Spleen (tissue), 7 donors: Measurements from ENCODE around the gene ARHGEF40.

Source experiments
- POLR2AphosphoS5 ChIP-seq, 3 donors: sonication (generic); formaldehyde crosslinking; IDR thresholded peaks; one replicate each; pipeline ENCODE4 v1.5.1; 2017; ENCODE audit warnings: antibody characterized with exemption in 3 of 3
- TF ChIP-seq, protein P1 (sequence below), 11 experiments: fragments of 200-600 bp in 7 of 11; fragments of 450-650 bp in 4 of 11; sonication (generic) in 4 of 11; IDR thresholded peaks in 8 of 11; conservative IDR thresholded peaks in 3 of 11; 1 replicate in 7 of 11; 2 replicates in 4 of 11; pipeline versions ENCODE4 v1.4.0 to v1.8.0; 2016 to 2021; ENCODE audit warnings: antibody characterized with exemption in 11 of 11, inconsistent platforms in 4 of 11, mild to moderate bottlenecking in 1 of 11
- donor health status: DM: no; HTN: no; CAD: no; lungs with moderate emphysema.
- donor health status: DM: no; HTN: no; CAD: no.
- donor health status: DM: no; HTN: no; CAD: no.

DNA sequence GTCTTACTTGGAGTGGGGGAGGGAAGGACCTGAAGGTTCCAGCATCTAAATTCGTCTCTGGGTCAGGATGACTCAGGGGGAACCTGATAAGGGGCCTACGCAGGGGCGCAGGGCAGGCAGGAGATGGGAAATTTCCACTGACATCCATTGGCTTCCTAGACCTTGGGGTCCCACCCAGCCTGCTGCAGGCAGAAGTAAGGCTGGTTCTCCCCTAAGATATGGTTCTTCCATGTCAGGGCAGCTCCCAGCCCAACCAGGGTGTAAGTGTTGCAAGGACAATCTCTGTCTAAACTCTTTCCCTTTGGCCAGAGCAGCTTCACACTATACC, 43.2 kb upstream of the ARHGEF40 start:
- TF ChIP-seq, protein P1, sequence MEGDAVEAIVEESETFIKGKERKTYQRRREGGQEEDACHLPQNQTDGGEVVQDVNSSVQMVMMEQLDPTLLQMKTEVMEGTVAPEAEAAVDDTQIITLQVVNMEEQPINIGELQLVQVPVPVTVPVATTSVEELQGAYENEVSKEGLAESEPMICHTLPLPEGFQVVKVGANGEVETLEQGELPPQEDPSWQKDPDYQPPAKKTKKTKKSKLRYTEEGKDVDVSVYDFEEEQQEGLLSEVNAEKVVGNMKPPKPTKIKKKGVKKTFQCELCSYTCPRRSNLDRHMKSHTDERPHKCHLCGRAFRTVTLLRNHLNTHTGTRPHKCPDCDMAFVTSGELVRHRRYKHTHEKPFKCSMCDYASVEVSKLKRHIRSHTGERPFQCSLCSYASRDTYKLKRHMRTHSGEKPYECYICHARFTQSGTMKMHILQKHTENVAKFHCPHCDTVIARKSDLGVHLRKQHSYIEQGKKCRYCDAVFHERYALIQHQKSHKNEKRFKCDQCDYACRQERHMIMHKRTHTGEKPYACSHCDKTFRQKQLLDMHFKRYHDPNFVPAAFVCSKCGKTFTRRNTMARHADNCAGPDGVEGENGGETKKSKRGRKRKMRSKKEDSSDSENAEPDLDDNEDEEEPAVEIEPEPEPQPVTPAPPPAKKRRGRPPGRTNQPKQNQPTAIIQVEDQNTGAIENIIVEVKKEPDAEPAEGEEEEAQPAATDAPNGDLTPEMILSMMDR (IDR thresholded peaks at IDR 0.05 in 8 of 11, conservative IDR thresholded peaks at IDR 0.05 in 3 of 11): no peak
- TF ChIP-seq POLR2AphosphoS5 (IDR thresholded peaks at IDR 0.05): no peak
